K562 (cell line): Measurements from ENCODE around the gene PPP4C. TPM values are rescaled to one million over a fixed set of nuclear protein-coding genes. Genes with fewer than 3 reads are reported as not detected.

Source experiments
- COPS2 ChIP-seq: fragments of 450-650 bp; conservative IDR thresholded peaks from 2 replicates; pipeline ENCODE4 v1.6.1; 2016; ENCODE audit warnings: mild to moderate bottlenecking, moderate library complexity
- HEY1 ChIP-seq: fragments of 250-450 bp; sonication (Bioruptor Pico); IDR thresholded peaks from 2 replicates; pipeline ENCODE4 v1.5.0; 2020; ENCODE audit warnings: mild to moderate bottlenecking, moderate library complexity, borderline replicate concordance
- MXI1 ChIP-seq: IDR thresholded peaks from 2 replicates; pipeline ENCODE4 v1.6.1; 2011; ENCODE audit warnings: low read depth, mild to moderate bottlenecking, improper control_type of control experiment, low read length
- RCOR1 ChIP-seq, 2 experiments: IDR thresholded peaks; 2 replicates each; pipeline ENCODE4 v1.6.1; 2012; ENCODE audit warnings: low read depth in 2 of 2, low read length in 2 of 2, borderline replicate concordance in 1 of 2, improper control_type of control experiment in 1 of 2
- RFX7 ChIP-seq: fragments of 250-450 bp; sonication (Bioruptor Pico); IDR thresholded peaks from 2 replicates; pipeline ENCODE4 v1.5.1; 2021; ENCODE audit warnings: mild to moderate bottlenecking
- TBP ChIP-seq: optimal IDR thresholded peaks from 2 replicates; pipeline ENCODE3; 2011; ENCODE audit warnings: low read depth, low read length, improper control_type of control experiment
- XRCC3 ChIP-seq: fragments of 450-650 bp; IDR thresholded peaks from 2 replicates; pipeline ENCODE4 v1.6.1; 2017; ENCODE audit warnings: mild to moderate bottlenecking, moderate library complexity
- ZBTB7A ChIP-seq: IDR thresholded peaks from 2 replicates; pipeline ENCODE4 v1.6.1; 2011; ENCODE audit warnings: low read depth, mild to moderate bottlenecking, low read length, moderate library complexity, borderline replicate concordance; ENCODE audit not compliant: control insufficient read depth
- ZNF175 ChIP-seq: fragments of 200-800 bp; sonication (Bioruptor generic); IDR thresholded peaks from 2 replicates; pipeline ENCODE4 v1.6.1; 2016; ENCODE audit warnings: low read depth, mild to moderate bottlenecking, missing genetic modification characterization, missing compliant biosample characterization
- ZNF384 ChIP-seq: IDR thresholded peaks from 2 replicates; pipeline ENCODE4 v1.6.1; 2012; ENCODE audit warnings: low read depth, low read length, improper control_type of control experiment
- ZNF41 ChIP-seq: fragments of 250-450 bp; sonication (Bioruptor Pico); conservative IDR thresholded peaks from 2 replicates; pipeline ENCODE4 v1.4.0; 2020; ENCODE audit warnings: mild to moderate bottlenecking
- ZNF57 ChIP-seq: fragments of 450-650 bp; formaldehyde crosslinking; IDR thresholded peaks from 2 replicates; pipeline ENCODE4 v1.4.0; 2020; ENCODE audit warnings: mild to moderate bottlenecking, moderate library complexity
- ZNF584 ChIP-seq: fragments of 200-800 bp; sonication (Bioruptor generic); IDR thresholded peaks from 2 replicates; pipeline ENCODE4 v1.6.1; 2016; ENCODE audit warnings: low read depth, mild to moderate bottlenecking, missing genetic modification characterization, missing compliant biosample characterization
- polyA plus RNA-seq, 8 experiments: library from polyadenylated mRNA; depleted of rRNA in 4 of 8; stranded (reverse) in 5 of 8; unstranded in 3 of 8; fragments of >200 nt; fragmentation: Nextera tagmentation in 2 of 8; fragmentation: Illumina TruSeq in 1 of 8; extraction: Ambion mirVana in 2 of 8; extraction: Trizol in 1 of 8; gene quantifications; 2 replicates each; pipeline versions ENCODE4 v1.2.1 to v1.2.3, GENCODE V29; 2011 to 2014; ENCODE audit warnings: inconsistent platforms in 1 of 8, missing spikeins in 1 of 8
- total RNA-seq, 7 experiments: library from RNA; depleted of rRNA in 6 of 7; stranded (reverse); fragments of >200 nt in 6 of 7; fragmentation: Illumina TruSeq in 2 of 7; extraction: Trizol in 2 of 7; gene quantifications; 2 replicates each; pipeline versions ENCODE4 v1.2.1 to v1.2.3, GENCODE V29; 2011 to 2021; ENCODE audit warnings: low replicate concordance in 1 of 7
- TF ChIP-seq, protein P1 (sequence below): fragments of 250-450 bp; sonication (Bioruptor Pico); IDR thresholded peaks from 2 replicates; pipeline ENCODE4 v1.8.0; 2021; ENCODE audit warnings: moderate library complexity, mild to moderate bottlenecking, inconsistent platforms
- TF ChIP-seq, protein P2 (sequence below): fragments of 450-650 bp; IDR thresholded peaks from 2 replicates; pipeline ENCODE4 v1.6.1; 2014; ENCODE audit warnings: low read depth, mild to moderate bottlenecking, moderate library complexity, borderline replicate concordance
- TF ChIP-seq, protein P3 (sequence below): IDR thresholded peaks from 2 replicates; pipeline ENCODE4 v1.6.1; 2012; ENCODE audit warnings: low read depth, low read length, improper control_type of control experiment, borderline replicate concordance
- TF ChIP-seq, protein P4 (sequence below), 3 experiments: IDR thresholded peaks in 2 of 3; conservative IDR thresholded peaks in 1 of 3; 2 replicates each; pipeline ENCODE4 v1.5.1; 2011 to 2012; ENCODE audit warnings: low read length in 3 of 3, mild to moderate bottlenecking in 3 of 3, control low read depth in 2 of 3, improper control_type of control experiment in 1 of 3, inconsistent platforms in 1 of 3, low read depth in 1 of 3, mixed read lengths in 1 of 3, moderate library complexity in 1 of 3; ENCODE audit not compliant: insufficient read depth in 2 of 3
- TF ChIP-seq, protein P5 (sequence below): fragments of 250-450 bp; sonication (Bioruptor Pico); IDR thresholded peaks from 2 replicates; pipeline ENCODE4 v1.5.0; 2021

Gene PPP4C
- total and polyA plus RNA-seq, 9 of the 15 experiments (the other 6 are each of a cell fraction or from before 2014, with no cell fraction given) = 3.5 to 183 (median 131) TPM

DNA sequence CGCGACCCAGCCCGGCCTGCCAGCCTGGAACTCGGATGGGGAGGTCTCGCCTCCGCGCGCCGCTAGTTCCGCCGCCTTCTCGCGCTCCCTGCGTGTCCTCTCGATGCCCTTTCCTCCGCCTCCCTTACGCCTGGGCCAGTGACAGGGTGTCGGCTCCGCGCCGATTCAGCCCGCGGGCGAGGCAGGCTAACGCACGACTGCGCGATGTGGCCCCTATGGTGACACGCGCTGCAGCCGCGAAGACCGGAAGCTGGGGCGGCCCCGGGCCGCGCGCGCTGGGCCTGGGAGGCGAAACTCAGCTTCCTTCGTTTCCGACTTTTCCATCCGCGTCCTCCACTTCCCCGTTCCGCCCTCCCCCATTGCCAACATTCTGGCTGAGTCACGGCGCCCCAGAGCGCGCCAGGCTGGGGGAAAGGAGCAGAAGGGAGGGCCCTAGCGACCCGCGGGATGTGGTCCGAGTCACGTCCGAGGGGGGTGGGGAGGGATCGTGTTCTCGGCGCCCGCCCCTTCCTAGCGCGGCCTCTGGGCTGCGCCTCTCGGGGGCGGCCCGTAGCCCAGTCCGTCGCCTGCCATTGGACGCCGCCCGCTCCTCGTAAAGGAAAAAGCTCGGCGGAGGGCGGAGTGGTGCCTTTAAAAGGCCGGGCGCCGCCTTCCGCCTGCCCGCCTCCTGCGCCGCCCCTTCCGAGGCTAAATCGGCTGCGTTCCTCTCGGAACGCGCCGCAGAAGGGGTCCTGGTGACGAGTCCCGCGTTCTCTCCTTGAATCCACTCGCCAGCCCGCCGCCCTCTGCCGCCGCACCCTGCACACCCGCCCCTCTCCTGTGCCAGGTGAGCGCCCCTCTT lies 10.5 kb upstream of the PPP4C start, which contains the start of gene ALDOA (continued):
- TF ChIP-seq ZNF384 = no peak
- TF ChIP-seq ZNF57 = no peak; the same call in 1 of the 2 replicates
- TF ChIP-seq, protein P1, sequence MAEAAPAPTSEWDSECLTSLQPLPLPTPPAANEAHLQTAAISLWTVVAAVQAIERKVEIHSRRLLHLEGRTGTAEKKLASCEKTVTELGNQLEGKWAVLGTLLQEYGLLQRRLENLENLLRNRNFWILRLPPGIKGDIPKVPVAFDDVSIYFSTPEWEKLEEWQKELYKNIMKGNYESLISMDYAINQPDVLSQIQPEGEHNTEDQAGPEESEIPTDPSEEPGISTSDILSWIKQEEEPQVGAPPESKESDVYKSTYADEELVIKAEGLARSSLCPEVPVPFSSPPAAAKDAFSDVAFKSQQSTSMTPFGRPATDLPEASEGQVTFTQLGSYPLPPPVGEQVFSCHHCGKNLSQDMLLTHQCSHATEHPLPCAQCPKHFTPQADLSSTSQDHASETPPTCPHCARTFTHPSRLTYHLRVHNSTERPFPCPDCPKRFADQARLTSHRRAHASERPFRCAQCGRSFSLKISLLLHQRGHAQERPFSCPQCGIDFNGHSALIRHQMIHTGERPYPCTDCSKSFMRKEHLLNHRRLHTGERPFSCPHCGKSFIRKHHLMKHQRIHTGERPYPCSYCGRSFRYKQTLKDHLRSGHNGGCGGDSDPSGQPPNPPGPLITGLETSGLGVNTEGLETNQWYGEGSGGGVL (CRISPR knock-in tag) = no peak
- no peak for TF ChIP-seq XRCC3
- TF ChIP-seq, protein P2, sequence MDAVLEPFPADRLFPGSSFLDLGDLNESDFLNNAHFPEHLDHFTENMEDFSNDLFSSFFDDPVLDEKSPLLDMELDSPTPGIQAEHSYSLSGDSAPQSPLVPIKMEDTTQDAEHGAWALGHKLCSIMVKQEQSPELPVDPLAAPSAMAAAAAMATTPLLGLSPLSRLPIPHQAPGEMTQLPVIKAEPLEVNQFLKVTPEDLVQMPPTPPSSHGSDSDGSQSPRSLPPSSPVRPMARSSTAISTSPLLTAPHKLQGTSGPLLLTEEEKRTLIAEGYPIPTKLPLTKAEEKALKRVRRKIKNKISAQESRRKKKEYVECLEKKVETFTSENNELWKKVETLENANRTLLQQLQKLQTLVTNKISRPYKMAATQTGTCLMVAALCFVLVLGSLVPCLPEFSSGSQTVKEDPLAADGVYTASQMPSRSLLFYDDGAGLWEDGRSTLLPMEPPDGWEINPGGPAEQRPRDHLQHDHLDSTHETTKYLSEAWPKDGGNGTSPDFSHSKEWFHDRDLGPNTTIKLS = peak; percentile 90
- no peak for TF ChIP-seq HEY1 (CRISPR knock-in tag)
- TF ChIP-seq, protein P3, sequence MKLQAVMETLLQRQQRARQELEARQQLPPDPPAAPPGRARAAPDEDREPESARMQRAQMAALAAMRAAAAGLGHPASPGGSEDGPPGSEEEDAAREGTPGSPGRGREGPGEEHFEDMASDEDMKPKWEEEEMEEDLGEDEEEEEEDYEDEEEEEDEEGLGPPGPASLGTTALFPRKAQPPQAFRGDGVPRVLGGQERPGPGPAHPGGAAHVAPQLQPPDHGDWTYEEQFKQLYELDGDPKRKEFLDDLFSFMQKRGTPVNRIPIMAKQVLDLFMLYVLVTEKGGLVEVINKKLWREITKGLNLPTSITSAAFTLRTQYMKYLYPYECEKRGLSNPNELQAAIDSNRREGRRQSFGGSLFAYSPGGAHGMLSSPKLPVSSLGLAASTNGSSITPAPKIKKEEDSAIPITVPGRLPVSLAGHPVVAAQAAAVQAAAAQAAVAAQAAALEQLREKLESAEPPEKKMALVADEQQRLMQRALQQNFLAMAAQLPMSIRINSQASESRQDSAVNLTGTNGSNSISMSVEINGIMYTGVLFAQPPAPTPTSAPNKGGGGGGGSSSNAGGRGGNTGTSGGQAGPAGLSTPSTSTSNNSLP = no peak
- TF ChIP-seq, protein P4, sequence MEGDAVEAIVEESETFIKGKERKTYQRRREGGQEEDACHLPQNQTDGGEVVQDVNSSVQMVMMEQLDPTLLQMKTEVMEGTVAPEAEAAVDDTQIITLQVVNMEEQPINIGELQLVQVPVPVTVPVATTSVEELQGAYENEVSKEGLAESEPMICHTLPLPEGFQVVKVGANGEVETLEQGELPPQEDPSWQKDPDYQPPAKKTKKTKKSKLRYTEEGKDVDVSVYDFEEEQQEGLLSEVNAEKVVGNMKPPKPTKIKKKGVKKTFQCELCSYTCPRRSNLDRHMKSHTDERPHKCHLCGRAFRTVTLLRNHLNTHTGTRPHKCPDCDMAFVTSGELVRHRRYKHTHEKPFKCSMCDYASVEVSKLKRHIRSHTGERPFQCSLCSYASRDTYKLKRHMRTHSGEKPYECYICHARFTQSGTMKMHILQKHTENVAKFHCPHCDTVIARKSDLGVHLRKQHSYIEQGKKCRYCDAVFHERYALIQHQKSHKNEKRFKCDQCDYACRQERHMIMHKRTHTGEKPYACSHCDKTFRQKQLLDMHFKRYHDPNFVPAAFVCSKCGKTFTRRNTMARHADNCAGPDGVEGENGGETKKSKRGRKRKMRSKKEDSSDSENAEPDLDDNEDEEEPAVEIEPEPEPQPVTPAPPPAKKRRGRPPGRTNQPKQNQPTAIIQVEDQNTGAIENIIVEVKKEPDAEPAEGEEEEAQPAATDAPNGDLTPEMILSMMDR (IDR thresholded peaks at IDR 0.05 in 2 of 3, conservative IDR thresholded peaks at IDR 0.05 in 1 of 3; ENCODE audit: insufficient read depth in 2 of 3, low read depth in 1 of 3, low read length in 3 of 3) = no peak
- TF ChIP-seq TBP = peak; percentile 98
- TF ChIP-seq COPS2 = no peak
- 0 out of 2 replicates have a peak, but pooled peaks have one; percentile 28 for TF ChIP-seq MXI1
- TF ChIP-seq ZBTB7A = peak; percentile 92
- TF ChIP-seq ZNF584 (CRISPR knock-in tag) = no peak; the same call in 1 of the 2 replicates
- TF ChIP-seq RCOR1 (IDR thresholded peaks at IDR 0.05; ENCODE audit: borderline replicate concordance in 1 of 2, low read depth in 2 of 2, low read length in 2 of 2) = peak in 1 of 2 experiments; percentile 57; a peak in 1 of 4 replicates
- TF ChIP-seq ZNF41 (CRISPR knock-in tag) = no peak
- TF ChIP-seq, protein P5, sequence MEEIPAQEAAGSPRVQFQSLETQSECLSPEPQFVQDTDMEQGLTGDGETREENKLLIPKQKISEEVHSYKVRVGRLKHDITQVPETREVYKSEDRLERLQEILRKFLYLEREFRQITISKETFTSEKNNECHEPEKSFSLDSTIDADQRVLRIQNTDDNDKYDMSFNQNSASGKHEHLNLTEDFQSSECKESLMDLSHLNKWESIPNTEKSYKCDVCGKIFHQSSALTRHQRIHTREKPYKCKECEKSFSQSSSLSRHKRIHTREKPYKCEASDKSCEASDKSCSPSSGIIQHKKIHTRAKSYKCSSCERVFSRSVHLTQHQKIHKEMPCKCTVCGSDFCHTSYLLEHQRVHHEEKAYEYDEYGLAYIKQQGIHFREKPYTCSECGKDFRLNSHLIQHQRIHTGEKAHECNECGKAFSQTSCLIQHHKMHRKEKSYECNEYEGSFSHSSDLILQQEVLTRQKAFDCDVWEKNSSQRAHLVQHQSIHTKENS (CRISPR knock-in tag) = no peak
- no peak for TF ChIP-seq ZNF175 (CRISPR knock-in tag)
- TF ChIP-seq RFX7 (CRISPR knock-in tag) = no peak
